NCI-H526 treated with DMSO at 0.1 percent for 48 hours (cell line): Measurements from ENCODE around the gene CAPN10.
"Not testable (repeated sequence)": the region's sequence is repeated elsewhere in the genome, so short reads cannot be mapped to it uniquely, and the experiment has no call there.

ENCODE experiments used
- DNase-seq: peaks from one replicate; lab custom pipeline; 2025; lab: John Stamatoyannopoulos, UW

Gene CAPN10

GRCh38 chr2:240586198-240586918 is at the start of gene CAPN10:
TSS of gene CAPN10 (plus strand) at chr2:240586734. CDS start at chr2:240586912, 178 bp downstream.
- peak; percentile 95 for DNase-seq

GRCh38 chr2:240538031-240538780 is 48.3 kb upstream of the CAPN10 start:
- no peak for DNase-seq

GRCh38 chr2:240539101-240539500 is 47.4 kb upstream of the CAPN10 start:
- DNase-seq: not testable (repeated sequence)

- no peak for DNase-seq
Measured at GRCh38 chr2:240539906-240540305, 46.6 kb upstream of the CAPN10 start.

GRCh38 chr2:240551288-240551687 is 35.2 kb upstream of the CAPN10 start:
- DNase-seq: no peak

- no peak for DNase-seq
Measured at GRCh38 chr2:240551811-240552210, 34.7 kb upstream of the CAPN10 start.

- no peak for DNase-seq
Measured at GRCh38 chr2:240553956-240554480, 32.5 kb upstream of the CAPN10 start.

- DNase-seq: no peak
Measured at GRCh38 chr2:240554767-240555493, 31.6 kb upstream of the CAPN10 start.

GRCh38 chr2:240555541-240556250 is 30.8 kb upstream of the CAPN10 start:
- no peak for DNase-seq

GRCh38 chr2:240556553-240557100 is 29.9 kb upstream of the CAPN10 start:
- peak; percentile 25 for DNase-seq

GRCh38 chr2:240557101-240557751 is 29.3 kb upstream of the CAPN10 start:
- no peak for DNase-seq

- peak; percentile 65 for DNase-seq
Measured at GRCh38 chr2:240557808-240558207, 28.7 kb upstream of the CAPN10 start, which contains the start of gene ANKMY1. TSS of gene ANKMY1 (minus strand) at chr2:240557988. CDS start at chr2:240557335, 653 bp downstream.

GRCh38 chr2:240558236-240558761 is 28.2 kb upstream of the CAPN10 start:
- DNase-seq: no peak

- no peak for DNase-seq
Measured at GRCh38 chr2:240559286-240559685, 27.2 kb upstream of the CAPN10 start.

GRCh38 chr2:240560084-240560479 is 26.5 kb upstream of the CAPN10 start, which contains the start of gene DUSP28:
TSS of gene DUSP28 (plus strand) at chr2:240560357. CDS start at chr2:240560685, 328 bp downstream.
- peak; percentile 72 for DNase-seq

GRCh38 chr2:240560480-240561324 is 25.8 kb upstream of the CAPN10 start:
- DNase-seq: peak; percentile 97

GRCh38 chr2:240561325-240561971 is 25.1 kb upstream of the CAPN10 start:
- DNase-seq: no peak

- not testable (repeated sequence) for DNase-seq
Measured at GRCh38 chr2:240563231-240563630, 23.3 kb upstream of the CAPN10 start.
